Caki2 (cell line): ENCODE results near the gene SAMM50. TPM values are rescaled to one million over a fixed set of nuclear protein-coding genes. Genes with fewer than 3 reads are reported as not detected.
"Not testable (repeated sequence)": the region's sequence is repeated elsewhere in the genome, so short reads cannot be mapped to it uniquely, and the experiment has no call there.

Source experiments
- DNase-seq: peaks from one replicate; pipeline ENCODE4 v3.0.0-alpha.2; 2015; ENCODE audit warnings: low read depth
- in situ Hi-C: cut with HindIII; loops from 2 replicates; pipeline ENCODE4 v1.10.0; 2016; ENCODE audit warnings: low sequenced_read_pairs, low pct_unique_long_range_greater_than_20kb, mixed read lengths
- total RNA-seq: library from RNA; depleted of rRNA; stranded (reverse); fragments of >200 nt; shearing (Covaris generic); gene quantifications from 2 replicates; pipeline ENCODE4 v1.2.3, GENCODE V29; 2014; ENCODE audit warnings: low replicate concordance

SAMM50 gene
- total RNA-seq, 1 experiment from 2014 or later: 71.6 TPM

GRCh38 chr22:43995057-43995685 is 39.9 kb downstream of the SAMM50 start:
- in situ Hi-C loops: no loop called here
- no peak for DNase-seq

- in situ Hi-C loops: no loop called here
- DNase-seq: no peak
These were observed 40.5 kb downstream of the SAMM50 start for GRCh38 chr22:43995798-43996169.

DNA sequence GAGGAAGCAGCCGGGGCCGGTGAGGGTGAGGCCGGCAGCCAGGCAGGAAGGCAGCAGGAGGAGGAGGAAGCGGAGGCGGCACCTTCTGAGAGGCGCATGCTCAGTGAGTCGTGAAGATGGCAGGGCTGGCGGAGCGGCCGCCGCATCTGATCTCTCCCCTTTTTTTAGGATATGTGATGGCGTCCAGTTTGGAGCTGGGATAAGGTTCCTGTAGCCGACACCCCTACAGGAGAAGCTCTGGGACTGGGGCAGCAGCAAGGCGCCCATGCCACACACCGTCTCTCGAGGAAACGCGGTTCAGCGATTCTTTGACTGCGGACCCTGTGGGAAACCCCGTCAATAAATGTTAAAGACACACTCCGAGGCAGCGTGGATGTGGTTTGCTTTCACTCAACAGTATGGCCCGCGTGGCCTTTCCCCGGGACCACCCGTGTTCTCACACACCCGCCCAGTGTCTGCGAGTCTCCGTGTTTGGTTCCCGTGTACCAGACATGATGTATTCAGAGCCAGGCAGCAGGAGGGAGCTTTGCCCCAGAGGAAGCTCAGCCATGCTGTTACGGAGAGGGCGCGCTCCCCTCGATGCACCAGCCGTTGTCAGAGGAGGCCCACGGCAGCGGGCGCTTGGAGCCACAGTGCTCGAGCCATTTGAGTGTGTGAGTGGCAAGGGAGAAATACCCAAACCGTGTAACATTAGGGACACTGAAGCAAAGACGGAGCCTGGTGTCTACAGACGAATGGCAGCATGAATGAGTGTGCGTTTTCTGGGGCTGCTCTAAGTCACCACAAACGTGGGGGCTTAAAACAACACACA is 41.1 kb downstream of the SAMM50 start:
- in situ Hi-C loops: no loop called here
- DNase-seq: no peak

DNA sequence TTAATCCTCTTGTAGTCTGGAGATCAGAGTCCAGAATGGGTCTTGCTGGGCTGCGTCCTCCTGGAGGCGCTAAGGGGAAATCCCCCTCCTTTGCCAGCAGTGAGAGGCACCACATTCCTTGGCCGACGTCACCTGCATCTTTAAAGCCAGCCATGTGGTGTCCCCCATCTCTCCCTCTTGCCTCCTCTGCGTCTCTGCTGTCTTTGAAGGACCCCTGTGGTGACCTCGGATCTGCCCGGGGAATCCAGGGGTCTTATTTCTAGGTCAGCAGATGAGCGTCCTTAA is 41.7 kb downstream of the SAMM50 start:
- in situ Hi-C loops: no loop called here
- no peak for DNase-seq

DNA sequence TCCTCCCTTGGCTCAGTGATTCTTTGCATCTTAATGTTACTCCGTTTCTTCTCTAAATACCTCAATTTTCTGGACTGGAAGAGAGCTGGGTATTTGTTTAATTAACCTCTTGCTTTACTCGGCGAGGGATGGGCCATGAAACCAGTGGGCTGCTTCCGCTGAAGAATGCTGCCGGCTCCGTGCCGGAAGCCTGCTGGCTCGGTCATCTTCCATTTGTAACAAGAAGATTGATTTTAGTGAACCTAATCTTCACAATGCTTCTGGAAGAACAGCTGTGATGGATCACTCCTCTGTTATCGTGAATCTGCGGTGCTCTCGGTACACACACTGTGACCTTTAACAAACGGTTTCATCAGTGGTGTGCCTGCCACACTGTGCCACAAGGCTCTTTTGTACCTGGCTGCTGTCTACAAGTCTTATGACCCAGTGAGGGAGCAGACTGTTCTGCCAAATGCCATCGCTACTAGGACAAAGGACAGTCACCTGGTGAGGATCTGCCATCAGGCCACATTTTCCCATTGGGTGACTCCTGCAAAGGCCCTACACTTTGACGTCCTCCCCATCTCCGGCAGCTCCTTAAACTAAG is 43.5 kb downstream of the SAMM50 start:
- no peak for DNase-seq
- in situ Hi-C loops: no loop called here

DNA sequence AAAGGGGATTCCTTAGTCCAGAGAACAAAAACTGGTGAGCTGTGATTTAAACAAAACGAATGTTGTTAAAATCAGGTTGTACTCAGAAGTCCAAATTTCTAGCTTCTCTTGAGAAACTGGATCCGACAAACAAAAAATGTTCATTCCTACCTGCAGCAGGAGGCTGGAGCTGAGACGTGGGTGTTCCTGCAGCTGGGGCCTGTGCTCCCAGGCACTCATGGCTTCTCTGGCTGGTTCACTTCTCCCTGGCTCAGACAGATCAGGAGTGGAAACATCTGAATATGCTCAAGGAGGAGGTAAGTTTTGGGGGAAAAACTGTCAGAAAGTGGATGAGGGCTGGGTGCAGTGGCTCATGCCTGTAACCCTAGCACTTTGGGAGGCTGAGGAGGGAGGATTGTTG is 44.1 kb downstream of the SAMM50 start:
- DNase-seq: no peak
- in situ Hi-C loops: no loop called here

DNA sequence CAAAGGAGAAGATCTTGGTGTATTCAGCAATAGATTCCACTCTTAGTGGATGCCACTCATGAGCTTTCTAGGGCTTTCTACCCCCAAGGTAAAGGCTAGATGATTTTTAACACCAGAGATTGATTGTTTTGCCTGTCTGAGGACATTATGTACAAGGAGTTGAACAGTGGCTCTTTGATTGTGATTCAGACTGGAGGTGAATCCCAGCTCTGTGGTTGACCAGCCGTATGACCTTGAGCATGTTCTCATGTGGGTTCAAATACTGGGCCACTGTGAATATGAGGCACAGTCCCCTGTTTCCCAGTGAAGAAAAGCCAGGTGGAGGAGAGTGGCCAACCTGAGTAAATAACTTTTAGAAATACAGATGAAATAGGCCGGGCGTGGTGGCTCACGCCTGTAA is 44.9 kb downstream of the SAMM50 start:
- DNase-seq: no peak
- in situ Hi-C loops: loop anchor here (10.0 kb wide), 1 partner anchor 85 kb away; no protein-coding TSS in a partner anchor

DNA sequence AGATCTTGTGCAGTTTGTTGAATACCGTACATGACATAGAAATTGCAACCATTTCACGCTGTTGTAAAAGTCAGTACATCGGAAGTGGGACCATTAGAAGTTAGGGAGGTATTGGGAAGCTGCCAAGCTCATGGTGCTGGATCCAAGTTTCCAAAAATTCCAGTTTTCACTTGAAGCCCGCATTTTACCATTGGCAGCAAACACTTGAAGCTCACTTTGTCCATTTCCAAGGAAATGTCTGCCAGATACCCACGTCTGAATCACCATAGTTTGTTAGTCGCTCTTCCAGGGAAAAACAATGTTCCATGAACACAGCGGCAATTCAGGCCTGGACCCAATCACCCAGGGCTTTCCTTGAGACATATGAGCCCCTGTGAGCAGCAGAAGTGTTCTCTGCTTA is 46.3 kb downstream of the SAMM50 start:
- in situ Hi-C loops: loop anchor here (10.0 kb wide), 1 partner anchor 83 kb away; no protein-coding TSS in a partner anchor
- DNase-seq: no peak

GRCh38 chr22:44002324-44002723 is 47.1 kb downstream of the SAMM50 start:
- in situ Hi-C loops: loop anchor here (10.0 kb wide), 1 partner anchor 82 kb away; no protein-coding TSS in a partner anchor
- no peak for DNase-seq

- in situ Hi-C loops: loop anchor here (10.0 kb wide), 1 partner anchor 82 kb away; no protein-coding TSS in a partner anchor
- DNase-seq: no peak
These were observed 47.8 kb downstream of the SAMM50 start for GRCh38 chr22:44002997-44003396.

- DNase-seq: no peak
- in situ Hi-C loops: loop anchor here (10.0 kb wide), 1 partner anchor 81 kb away; no protein-coding TSS in a partner anchor
These were observed 48.3 kb downstream of the SAMM50 start for GRCh38 chr22:44003405-44004103.

GRCh38 chr22:44004104-44004460 is 48.8 kb downstream of the SAMM50 start:
- DNase-seq: no peak
- in situ Hi-C loops: loop anchor here (10.0 kb wide), 1 partner anchor 81 kb away; no protein-coding TSS in a partner anchor

- no peak for DNase-seq
- in situ Hi-C loops: loop anchor here (10.0 kb wide), 1 partner anchor 79 kb away; no protein-coding TSS in a partner anchor
These were observed 50.3 kb downstream of the SAMM50 start for GRCh38 chr22:44005524-44005923.

DNA sequence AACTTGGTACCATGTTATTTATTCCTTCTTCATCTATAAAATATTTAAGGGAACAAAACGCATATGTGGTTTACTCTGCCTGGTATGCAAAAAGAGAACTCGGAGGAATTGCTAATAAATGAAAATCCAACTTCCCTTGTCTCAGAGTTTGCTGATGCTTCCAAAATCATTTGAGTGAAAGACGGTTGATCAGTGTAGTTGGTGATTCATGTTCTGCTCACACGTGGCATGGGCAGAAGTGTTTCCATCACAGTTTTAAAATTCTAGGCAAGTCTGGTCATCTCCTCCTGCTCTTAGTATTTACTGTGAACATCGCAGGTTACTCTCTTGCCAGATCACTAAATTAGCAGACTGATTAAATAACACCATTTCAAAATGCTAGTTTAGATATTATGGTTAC is 56.9 kb downstream of the SAMM50 start:
- in situ Hi-C loops: no loop called here
- no peak for DNase-seq

GRCh38 chr22:44012591-44012990 is 57.3 kb downstream of the SAMM50 start:
- no peak for DNase-seq

GRCh38 chr22:44014241-44014640 is 59.0 kb downstream of the SAMM50 start:
- no peak for DNase-seq
- in situ Hi-C loops: no loop called here

More at GRCh38 chr22:44012591-44012990, 57.3 kb downstream of the SAMM50 start:
- in situ Hi-C loops: no loop called here

DNA sequence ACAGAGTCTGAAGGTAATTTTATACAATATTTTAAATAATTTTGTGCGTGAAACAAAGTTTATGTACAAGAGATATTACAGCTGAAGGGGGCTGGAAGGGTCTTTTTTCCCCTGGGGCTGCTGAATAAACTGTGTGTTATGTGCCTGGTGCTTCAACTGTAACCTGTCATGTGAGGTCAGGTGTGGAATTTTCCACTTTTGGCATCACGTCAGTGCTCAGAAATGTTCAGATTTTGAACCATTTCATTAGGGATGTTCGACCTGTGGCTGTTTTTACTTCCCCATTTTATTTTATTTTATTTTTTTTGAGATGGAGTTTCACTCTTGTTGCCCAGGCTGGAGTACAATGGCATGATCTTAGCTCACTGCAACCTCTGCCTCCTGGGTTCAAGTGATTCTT is 61.3 kb downstream of the SAMM50 start:
- in situ Hi-C loops: not testable (repeated sequence)

DNA sequence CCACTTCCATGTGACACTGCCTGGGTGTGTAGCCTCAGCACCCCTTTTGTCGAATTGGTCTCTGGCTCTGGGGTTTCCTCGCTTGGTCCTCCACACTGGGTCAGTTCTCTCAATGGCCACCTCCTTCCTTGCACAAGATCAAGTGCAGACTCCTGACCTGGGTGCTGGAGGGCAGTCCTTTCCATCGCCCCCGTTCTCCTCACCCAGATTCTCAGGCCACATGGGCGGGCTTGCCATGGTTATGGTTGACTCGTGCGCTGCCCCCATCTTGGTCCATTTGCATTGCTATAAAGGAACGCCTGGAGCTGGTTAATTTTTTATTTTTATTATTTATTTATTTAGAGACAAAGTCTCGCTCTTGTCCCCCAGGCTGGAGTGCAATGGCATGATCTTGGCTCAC is 63.4 kb downstream of the SAMM50 start:
- in situ Hi-C loops: no loop called here
- DNase-seq: no peak

More for the DNA sequence above, 61.3 kb downstream of the SAMM50 start:
- not testable (repeated sequence) for DNase-seq

DNA sequence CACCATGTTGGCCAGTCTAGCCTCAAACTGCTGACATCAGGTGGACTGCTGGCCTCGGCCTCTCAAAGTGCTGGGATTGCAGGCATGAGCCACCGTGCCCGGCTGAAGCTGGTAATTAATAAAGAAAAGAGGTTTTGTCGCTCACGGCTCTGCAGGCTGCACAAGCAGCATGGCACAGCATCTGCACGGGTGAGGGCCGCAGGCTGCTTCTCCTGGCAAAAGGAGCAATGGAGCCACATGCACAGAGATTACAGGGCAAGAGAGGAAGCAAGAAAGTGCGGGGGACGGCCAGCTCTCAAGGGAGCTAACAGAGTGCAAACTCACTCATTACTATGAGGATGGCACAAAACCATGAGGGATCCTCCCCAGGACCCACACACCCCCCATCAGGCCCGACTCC is 64.2 kb downstream of the SAMM50 start:
- in situ Hi-C loops: no loop called here
- no peak for DNase-seq
